Astrocyte (in vitro differentiated cells and primary cell): ENCODE measurements around the gene CLEC16A. TPM values are rescaled to one million over a fixed set of nuclear protein-coding genes. Genes with fewer than 3 reads are reported as not detected.

ENCODE experiments used
- DNase-seq: peaks from one replicate; pipeline ENCODE4 v3.0.0-alpha.2; 2010; ENCODE audit warnings: low read depth
- FAIRE-seq: peaks from 2 replicates; lab custom pipeline; 2011; peaks lifted over from hg19 to GRCh38; lab: Jason Lieb, UNC
- H2AFZ ChIP-seq: 2 replicates; pipeline ENCODE4 v1.6.0; 2012; ENCODE audit warnings: low read depth, low read length, inconsistent platforms
- H3K27ac ChIP-seq: 2 replicates; pipeline ENCODE4 v1.5.1; 2011; ENCODE audit warnings: low read depth, low read length, inconsistent platforms
- H3K27me3 ChIP-seq: 2 replicates; pipeline ENCODE4 v1.6.0; 2011; ENCODE audit warnings: low read length, inconsistent platforms; ENCODE audit not compliant: insufficient read depth
- H3K36me3 ChIP-seq: 2 replicates; pipeline ENCODE4 v1.5.1; 2011; ENCODE audit warnings: low read length, inconsistent platforms; ENCODE audit not compliant: insufficient read depth
- H3K4me1 ChIP-seq: 2 replicates; pipeline ENCODE4 v1.5.1; 2011; ENCODE audit warnings: low read length, inconsistent platforms; ENCODE audit not compliant: insufficient read depth
- H3K4me2 ChIP-seq: 2 replicates; pipeline ENCODE4 v1.6.0; 2012; ENCODE audit warnings: low read length, inconsistent platforms
- H3K4me3 ChIP-seq: 2 replicates; pipeline ENCODE4 v1.5.1; 2011; ENCODE audit warnings: low read depth, mild to moderate bottlenecking, low read length, inconsistent platforms; ENCODE audit not compliant: insufficient read depth
- H3K79me2 ChIP-seq: 2 replicates; pipeline ENCODE4 v1.6.0; 2012; ENCODE audit warnings: mild to moderate bottlenecking, low read length, inconsistent platforms; ENCODE audit not compliant: insufficient read depth
- H3K9ac ChIP-seq: 2 replicates; pipeline ENCODE4 v1.6.0; 2012; ENCODE audit warnings: mild to moderate bottlenecking, low read length, inconsistent platforms
- H3K9me3 ChIP-seq: 2 replicates; pipeline ENCODE4 v1.5.1; 2012; ENCODE audit warnings: low read depth, mild to moderate bottlenecking, low read length, inconsistent platforms; ENCODE audit not compliant: insufficient read depth
- H4K20me1 ChIP-seq: 2 replicates; pipeline ENCODE4 v1.6.0; 2012; ENCODE audit warnings: low read length, inconsistent platforms; ENCODE audit not compliant: insufficient read depth
- H3K27ac Mint-ChIP-seq: one replicate; pipeline ENCODE4 v1.8.0; 2021; ENCODE audit warnings: mild to moderate bottlenecking, mixed read lengths; ENCODE audit not compliant: unreplicated experiment
- H3K27me3 Mint-ChIP-seq: one replicate; pipeline ENCODE4 v1.8.0; 2021; ENCODE audit warnings: low read depth, mixed read lengths; ENCODE audit not compliant: unreplicated experiment
- H3K36me3 Mint-ChIP-seq: one replicate; pipeline ENCODE4 v1.8.0; 2021; ENCODE audit warnings: low read depth, mixed read lengths; ENCODE audit not compliant: unreplicated experiment
- H3K4me1 Mint-ChIP-seq: one replicate; pipeline ENCODE4 v1.8.0; 2021; ENCODE audit warnings: low read depth, mixed read lengths; ENCODE audit not compliant: unreplicated experiment
- H3K4me3 Mint-ChIP-seq: one replicate; pipeline ENCODE4 v1.8.0; 2021; ENCODE audit warnings: mild to moderate bottlenecking, moderate library complexity, mixed read lengths; ENCODE audit not compliant: unreplicated experiment
- H3K9me3 Mint-ChIP-seq: one replicate; pipeline ENCODE4 v1.8.0; 2021; ENCODE audit warnings: mild to moderate bottlenecking, mixed read lengths; ENCODE audit not compliant: unreplicated experiment
- EZH2 ChIP-seq: IDR thresholded peaks from 2 replicates; pipeline ENCODE4 v1.6.1; 2012; ENCODE audit warnings: mild to moderate bottlenecking, low read length, inconsistent platforms; ENCODE audit not compliant: insufficient read depth
- total RNA-seq: library from RNA; stranded (reverse); gene quantifications from 2 replicates; pipeline ENCODE4 v1.2.1, GENCODE V29; 2021
- TF ChIP-seq, protein P1 (sequence below): IDR thresholded peaks from 2 replicates; pipeline ENCODE4 v1.5.1; 2011; ENCODE audit warnings: low read depth, mild to moderate bottlenecking, inconsistent platforms, low read length, moderate library complexity; ENCODE audit not compliant: insufficient read depth

The CLEC16A gene
- total RNA-seq, 1 donor from 2014 or later, result 31.7 TPM

- Mint-ChIP-seq H3K4me1 (peaks cover 25% of the 10 kb centered on the region), H3K9me3 (peaks cover 8% of the 10 kb centered on the region), H3K36me3 (peaks cover 7% of the 10 kb centered on the region), H3K4me3 (no peak overlapping the region), H3K27ac (no peak overlapping the region), H3K27me3 (peaks cover 8% of the 10 kb centered on the region)
- no peak overlapping the region for H3K4me3 ChIP-seq
- TF ChIP-seq EZH2, result no peak
- TF ChIP-seq, protein P1, sequence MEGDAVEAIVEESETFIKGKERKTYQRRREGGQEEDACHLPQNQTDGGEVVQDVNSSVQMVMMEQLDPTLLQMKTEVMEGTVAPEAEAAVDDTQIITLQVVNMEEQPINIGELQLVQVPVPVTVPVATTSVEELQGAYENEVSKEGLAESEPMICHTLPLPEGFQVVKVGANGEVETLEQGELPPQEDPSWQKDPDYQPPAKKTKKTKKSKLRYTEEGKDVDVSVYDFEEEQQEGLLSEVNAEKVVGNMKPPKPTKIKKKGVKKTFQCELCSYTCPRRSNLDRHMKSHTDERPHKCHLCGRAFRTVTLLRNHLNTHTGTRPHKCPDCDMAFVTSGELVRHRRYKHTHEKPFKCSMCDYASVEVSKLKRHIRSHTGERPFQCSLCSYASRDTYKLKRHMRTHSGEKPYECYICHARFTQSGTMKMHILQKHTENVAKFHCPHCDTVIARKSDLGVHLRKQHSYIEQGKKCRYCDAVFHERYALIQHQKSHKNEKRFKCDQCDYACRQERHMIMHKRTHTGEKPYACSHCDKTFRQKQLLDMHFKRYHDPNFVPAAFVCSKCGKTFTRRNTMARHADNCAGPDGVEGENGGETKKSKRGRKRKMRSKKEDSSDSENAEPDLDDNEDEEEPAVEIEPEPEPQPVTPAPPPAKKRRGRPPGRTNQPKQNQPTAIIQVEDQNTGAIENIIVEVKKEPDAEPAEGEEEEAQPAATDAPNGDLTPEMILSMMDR, result no peak
- FAIRE-seq, result no peak
- no peak overlapping the region for H3K4me2 ChIP-seq
- no peak overlapping the region for H3K27ac ChIP-seq
- H2AFZ ChIP-seq, result no peak overlapping the region
- DNase-seq, result no peak
- H3K79me2 ChIP-seq, result no peaks in the 10 kb centered on the region
- H3K36me3 ChIP-seq, result no peaks in the 10 kb centered on the region
- H4K20me1 ChIP-seq, result no peaks in the 10 kb centered on the region
- H3K9me3 ChIP-seq, result peaks cover 6% of the 10 kb centered on the region
- H3K4me1 ChIP-seq, result peaks cover 25% of the 10 kb centered on the region
- peaks cover 3% of the 10 kb centered on the region for H3K27me3 ChIP-seq
- H3K9ac ChIP-seq, result no peak overlapping the region
These were observed 261.6 kb downstream of the CLEC16A start for GRCh38 chr16:11205754-11206581.

GRCh38 chr16:11207646-11208045 is 263.3 kb downstream of the CLEC16A start:
- Mint-ChIP-seq H3K27ac (no peak overlapping the region), H3K9me3 (peaks cover 8% of the 10 kb centered on the region), H3K36me3 (peaks cover 5% of the 10 kb centered on the region), H3K4me1 (peaks cover 9% of the 10 kb centered on the region), H3K27me3 (peaks cover 23% of the 10 kb centered on the region), H3K4me3 (no peak overlapping the region)
- Histone ChIP-seq H3K4me1 (peaks cover 8% of the 10 kb centered on the region), H3K79me2 (no peaks in the 10 kb centered on the region), H4K20me1 (no peaks in the 10 kb centered on the region), H3K9ac (no peak overlapping the region), H2AFZ (no peak overlapping the region), H3K27ac (no peak overlapping the region), H3K4me3 (no peak overlapping the region), H3K9me3 (peaks cover 6% of the 10 kb centered on the region), H3K4me2 (no peak overlapping the region), H3K36me3 (no peaks in the 10 kb centered on the region), H3K27me3 (peaks cover 3% of the 10 kb centered on the region)
- TF ChIP-seq, protein P1, result no peak
- FAIRE-seq, result no peak
- DNase-seq, result no peak
